HFF-Myc (cell line): ENCODE measurements around the gene THSD7B.

Experiments
- DNase-seq: peaks from one replicate; pipeline ENCODE4 v3.0.0-alpha.2; 2011; ENCODE audit warnings: low read depth; ENCODE audit errors: extremely low read depth
- H3K4me3 ChIP-seq: replicated peaks from 2 replicates; pipeline ENCODE4 v1.5.1; 2011; ENCODE audit warnings: low read depth, mild to moderate bottlenecking, control low read depth, low read length
- CTCF ChIP-seq: IDR thresholded peaks from 2 replicates; pipeline ENCODE4 v1.5.1; 2012; ENCODE audit warnings: mild to moderate bottlenecking, low read depth, low read length, control low read depth; ENCODE audit errors: missing control alignments

Gene THSD7B

GRCh38 chr2:137232076-137232475, 466.7 kb downstream of the THSD7B start:
- TF ChIP-seq CTCF = no peak
- H3K4me3 ChIP-seq = no peak overlapping the region
- DNase-seq = no peak

GRCh38 chr2:137233091-137233490, 467.7 kb downstream of the THSD7B start:
- no peak for DNase-seq
- no peak overlapping the region for H3K4me3 ChIP-seq
- no peak for TF ChIP-seq CTCF

- TF ChIP-seq CTCF = no peak
- no peak overlapping the region for H3K4me3 ChIP-seq
- no peak for DNase-seq
These were observed 471.7 kb downstream of the THSD7B start for GRCh38 chr2:137237055-137237454.

GRCh38 chr2:137238065-137238464, 472.7 kb downstream of the THSD7B start:
- TF ChIP-seq CTCF = no peak
- no peak for DNase-seq
- no peak overlapping the region for H3K4me3 ChIP-seq

GRCh38 chr2:137249463-137250130, 484.3 kb downstream of the THSD7B start:
- no peak for DNase-seq

GRCh38 chr2:137250401-137250800, 485.1 kb downstream of the THSD7B start:
- TF ChIP-seq CTCF = no peak
- no peak for DNase-seq

More at GRCh38 chr2:137249463-137250130, 484.3 kb downstream of the THSD7B start:
- no peak for TF ChIP-seq CTCF
- H3K4me3 ChIP-seq = no peak overlapping the region

GRCh38 chr2:137251045-137251444, 485.7 kb downstream of the THSD7B start:
- no peak for DNase-seq
- no peak for TF ChIP-seq CTCF
- no peak overlapping the region for H3K4me3 ChIP-seq

More at GRCh38 chr2:137250401-137250800, 485.1 kb downstream of the THSD7B start:
- no peak overlapping the region for H3K4me3 ChIP-seq
